Body of pancreas (tissue), 4 donors: ENCODE data around the gene HIC1.

Experiments
- POLR2A ChIP-seq, 3 donors: fragments of 450-650 bp; IDR thresholded peaks; one replicate each; pipeline ENCODE4 v1.6.1; 2016; ENCODE audit warnings: antibody characterized with exemption in 3 of 3, mild to moderate bottlenecking in 2 of 3
- TF ChIP-seq, protein P1 (sequence below), 7 experiments: fragments of 450-650 bp in 4 of 7; fragments of 200-600 bp in 3 of 7; sonication (generic) in 3 of 7; IDR thresholded peaks; one replicate each; pipeline ENCODE4 v1.5.1; 2016 to 2019; ENCODE audit warnings: antibody characterized with exemption in 7 of 7

DNA sequence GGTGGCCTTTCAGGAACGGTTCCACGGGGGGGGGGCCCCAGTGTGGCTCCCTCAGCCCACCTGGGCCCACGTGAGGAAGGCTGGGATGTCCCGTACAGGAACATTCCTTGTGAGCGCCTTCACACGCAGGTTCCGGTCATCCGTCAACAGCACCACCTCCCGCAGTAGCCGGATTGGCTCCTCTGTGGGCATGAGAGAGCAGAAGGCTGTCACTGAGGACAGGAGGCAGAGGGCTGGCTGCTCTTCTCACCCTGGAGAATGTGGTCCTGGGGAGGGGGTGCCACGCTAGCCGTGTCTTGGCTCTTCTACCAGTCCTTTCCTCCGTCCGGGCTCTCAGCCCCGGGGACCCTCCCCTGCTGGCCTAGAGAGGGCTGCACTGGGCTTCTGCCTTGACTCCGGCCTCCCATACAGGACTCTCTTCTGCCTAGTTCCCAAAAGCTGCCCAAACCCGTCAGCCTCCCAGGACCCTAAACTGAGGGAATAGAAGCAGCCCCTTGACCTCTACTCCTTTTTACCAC lies 6.6 kb downstream of the HIC1 start:
- TF ChIP-seq, protein P1, sequence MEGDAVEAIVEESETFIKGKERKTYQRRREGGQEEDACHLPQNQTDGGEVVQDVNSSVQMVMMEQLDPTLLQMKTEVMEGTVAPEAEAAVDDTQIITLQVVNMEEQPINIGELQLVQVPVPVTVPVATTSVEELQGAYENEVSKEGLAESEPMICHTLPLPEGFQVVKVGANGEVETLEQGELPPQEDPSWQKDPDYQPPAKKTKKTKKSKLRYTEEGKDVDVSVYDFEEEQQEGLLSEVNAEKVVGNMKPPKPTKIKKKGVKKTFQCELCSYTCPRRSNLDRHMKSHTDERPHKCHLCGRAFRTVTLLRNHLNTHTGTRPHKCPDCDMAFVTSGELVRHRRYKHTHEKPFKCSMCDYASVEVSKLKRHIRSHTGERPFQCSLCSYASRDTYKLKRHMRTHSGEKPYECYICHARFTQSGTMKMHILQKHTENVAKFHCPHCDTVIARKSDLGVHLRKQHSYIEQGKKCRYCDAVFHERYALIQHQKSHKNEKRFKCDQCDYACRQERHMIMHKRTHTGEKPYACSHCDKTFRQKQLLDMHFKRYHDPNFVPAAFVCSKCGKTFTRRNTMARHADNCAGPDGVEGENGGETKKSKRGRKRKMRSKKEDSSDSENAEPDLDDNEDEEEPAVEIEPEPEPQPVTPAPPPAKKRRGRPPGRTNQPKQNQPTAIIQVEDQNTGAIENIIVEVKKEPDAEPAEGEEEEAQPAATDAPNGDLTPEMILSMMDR (IDR thresholded peaks at IDR 0.05), result no peak
- no peak for TF ChIP-seq POLR2A (IDR thresholded peaks at IDR 0.05)
